ENCODE data around the gene EXO1.

- TF ChIP-seq CTCF (IDR thresholded peaks at IDR 0.05; ENCODE audit: low read depth, low read length, poor library complexity, severe bottlenecking) (no peak), EZH2phosphoT487 (IDR thresholded peaks at IDR 0.05; ENCODE audit: borderline replicate concordance, low read length) (no peak)
Measured at GRCh38 chr1:241860922-241861321, 12.9 kb downstream of the EXO1 start.

All from DOHH2 (cell line).